Spleen (tissue), 7 donors: Measurements from ENCODE around the gene RAP1GAP.

ENCODE experiments used
- CTCF ChIP-seq, 11 experiments: fragments of 200-600 bp in 7 of 11; fragments of 450-650 bp in 4 of 11; sonication (generic) in 4 of 11; IDR thresholded peaks in 8 of 11; conservative IDR thresholded peaks in 3 of 11; 1 replicate in 7 of 11; 2 replicates in 4 of 11; pipeline versions ENCODE4 v1.4.0 to v1.8.0; 2016 to 2021; ENCODE audit warnings: antibody characterized with exemption in 11 of 11, inconsistent platforms in 4 of 11, mild to moderate bottlenecking in 1 of 11
- POLR2A ChIP-seq, 3 donors: fragments of 450-650 bp; IDR thresholded peaks; one replicate each; pipeline ENCODE4 v1.5.1; 2017; ENCODE audit warnings: antibody characterized with exemption in 3 of 3, mild to moderate bottlenecking in 1 of 3
- POLR2AphosphoS5 ChIP-seq, 3 donors: sonication (generic); formaldehyde crosslinking; IDR thresholded peaks; one replicate each; pipeline ENCODE4 v1.5.1; 2017; ENCODE audit warnings: antibody characterized with exemption in 3 of 3
- donor health status: DM: no; HTN: no; CAD: no; lungs with moderate emphysema.
- donor health status: DM: no; HTN: no; CAD: no.
- donor health status: DM: no; HTN: no; CAD: no.

- no peak for TF ChIP-seq POLR2A (IDR thresholded peaks at IDR 0.05)
- peak; percentile 71 to 98 (median 92) for TF ChIP-seq CTCF (IDR thresholded peaks at IDR 0.05 in 8 of 11, conservative IDR thresholded peaks at IDR 0.05 in 3 of 11)
- TF ChIP-seq POLR2AphosphoS5 (IDR thresholded peaks at IDR 0.05), result peak in 2 of 3 donors; percentile 16 to 74
These were observed 9.8 kb downstream of the RAP1GAP start for GRCh38 chr1:21659099-21659923.
